ENCODE measurements around the gene APBA1. TPM values are rescaled to one million over a fixed set of nuclear protein-coding genes. Genes with fewer than 3 reads are reported as not detected.
"Not testable (repeated sequence)": the region's sequence is repeated elsewhere in the genome, so short reads cannot be mapped to it uniquely, and the experiment has no call there.

Gene APBA1
- total RNA-seq, 2 experiments from 2014 or later, result 0.79 to 3.6 TPM

- DNase-seq (no peak), ATAC-seq (no peak)
- H3K27me3 Mint-ChIP-seq, result peaks cover 10% of the 10 kb centered on the region
- no peaks in the 10 kb centered on the region for H3K4me1 Mint-ChIP-seq
- H3K36me3 Mint-ChIP-seq, result no peaks in the 10 kb centered on the region
- CTCF ChIA-PET, result no interaction called here
- H3K4me3 Mint-ChIP-seq, result no peak overlapping the region
- no peak overlapping the region for H3K27ac Mint-ChIP-seq
- H3K9me3 Mint-ChIP-seq (ENCODE audit: low read depth), result no peaks in the 10 kb centered on the region
These were observed 260.0 kb downstream of the APBA1 start for GRCh38 chr9:69411931-69412740.

GRCh38 chr9:69411246-69411645 is 260.9 kb downstream of the APBA1 start:
- ATAC-seq, result no peak
- Mint-ChIP-seq H3K27ac (no peak overlapping the region), H3K27me3 (peaks cover 10% of the 10 kb centered on the region), H3K36me3 (no peaks in the 10 kb centered on the region), H3K9me3 (ENCODE audit: low read depth) (no peaks in the 10 kb centered on the region), H3K4me1 (no peaks in the 10 kb centered on the region), H3K4me3 (no peak overlapping the region)
- CTCF ChIA-PET, result no interaction called here
- DNase-seq, result no peak

- ATAC-seq, H3K4me3 Mint-ChIP-seq, H3K27me3 Mint-ChIP-seq: not testable (repeated sequence)
These were observed 262.2 kb downstream of the APBA1 start for GRCh38 chr9:69409936-69410335.

GRCh38 chr9:69400470-69400869 is 271.7 kb downstream of the APBA1 start:
- Mint-ChIP-seq H3K9me3 (ENCODE audit: low read depth) (no peaks in the 10 kb centered on the region), H3K4me3 (no peak overlapping the region), H3K36me3 (no peaks in the 10 kb centered on the region), H3K4me1 (no peaks in the 10 kb centered on the region), H3K27me3 (no peaks in the 10 kb centered on the region), H3K27ac (no peak overlapping the region)
- CTCF ChIA-PET, result no interaction called here
- no peak for DNase-seq
- no peak for ATAC-seq

More at GRCh38 chr9:69409936-69410335, 262.2 kb downstream of the APBA1 start:
- H3K27ac Mint-ChIP-seq; H3K36me3 Mint-ChIP-seq; H3K4me1 Mint-ChIP-seq; CTCF ChIA-PET; H3K9me3 Mint-ChIP-seq (ENCODE audit: low read depth); DNase-seq: not testable (repeated sequence)

- no peaks in the 10 kb centered on the region for H3K9me3 Mint-ChIP-seq (ENCODE audit: low read depth)
- ATAC-seq, result no peak
- no peaks in the 10 kb centered on the region for H3K36me3 Mint-ChIP-seq
- H3K4me3 Mint-ChIP-seq, result no peak overlapping the region
- no peak for DNase-seq
- no peak overlapping the region for H3K27ac Mint-ChIP-seq
- CTCF ChIA-PET, result no interaction called here
- H3K4me1 Mint-ChIP-seq, result no peaks in the 10 kb centered on the region
- no peaks in the 10 kb centered on the region for H3K27me3 Mint-ChIP-seq
These were observed 274.6 kb downstream of the APBA1 start for GRCh38 chr9:69397384-69398214.

GRCh38 chr9:69396759-69397158 is 275.4 kb downstream of the APBA1 start:
- Mint-ChIP-seq H3K36me3 (no peaks in the 10 kb centered on the region), H3K27me3 (no peaks in the 10 kb centered on the region), H3K27ac (no peak overlapping the region), H3K4me1 (no peaks in the 10 kb centered on the region), H3K9me3 (ENCODE audit: low read depth) (no peaks in the 10 kb centered on the region), H3K4me3 (no peak overlapping the region)
- CTCF ChIA-PET, result no interaction called here
- DNase-seq (no peak), ATAC-seq (no peak)

GRCh38 chr9:69395718-69396117 is 276.5 kb downstream of the APBA1 start:
- Mint-ChIP-seq H3K36me3 (no peaks in the 10 kb centered on the region), H3K4me1 (no peaks in the 10 kb centered on the region), H3K27me3 (no peaks in the 10 kb centered on the region), H3K9me3 (ENCODE audit: low read depth) (no peaks in the 10 kb centered on the region), H3K27ac (no peak overlapping the region), H3K4me3 (no peak overlapping the region)
- DNase-seq (no peak), ATAC-seq (no peak)
- CTCF ChIA-PET, result no interaction called here

GRCh38 chr9:69393425-69393824 is 278.7 kb downstream of the APBA1 start:
- CTCF ChIA-PET, result no interaction called here

GRCh38 chr9:69392826-69393225 is 279.3 kb downstream of the APBA1 start:
- no peaks in the 10 kb centered on the region for H3K36me3 Mint-ChIP-seq
- no peaks in the 10 kb centered on the region for H3K4me1 Mint-ChIP-seq
- CTCF ChIA-PET, result no interaction called here
- no peak overlapping the region for H3K27ac Mint-ChIP-seq
- no peaks in the 10 kb centered on the region for H3K27me3 Mint-ChIP-seq
- H3K4me3 Mint-ChIP-seq, result no peak overlapping the region
- DNase-seq (no peak), ATAC-seq (no peak)
- no peaks in the 10 kb centered on the region for H3K9me3 Mint-ChIP-seq (ENCODE audit: low read depth)

More at GRCh38 chr9:69393425-69393824, 278.7 kb downstream of the APBA1 start:
- Mint-ChIP-seq H3K4me1 (no peaks in the 10 kb centered on the region), H3K4me3 (no peak overlapping the region), H3K36me3 (no peaks in the 10 kb centered on the region), H3K27me3 (no peaks in the 10 kb centered on the region), H3K9me3 (ENCODE audit: low read depth) (no peaks in the 10 kb centered on the region), H3K27ac (no peak overlapping the region)
- DNase-seq (no peak), ATAC-seq (no peak)

- no peak overlapping the region for H3K4me3 Mint-ChIP-seq
- no peak for ATAC-seq
These were observed 280.2 kb downstream of the APBA1 start for GRCh38 chr9:69391946-69392345.

GRCh38 chr9:69391487-69391886 is 280.7 kb downstream of the APBA1 start:
- Mint-ChIP-seq H3K27me3 (no peaks in the 10 kb centered on the region), H3K4me1 (no peaks in the 10 kb centered on the region), H3K9me3 (ENCODE audit: low read depth) (no peaks in the 10 kb centered on the region), H3K27ac (no peak overlapping the region), H3K36me3 (no peaks in the 10 kb centered on the region), H3K4me3 (no peak overlapping the region)
- DNase-seq, result no peak
- CTCF ChIA-PET, result no interaction called here
- ATAC-seq, result no peak

More at GRCh38 chr9:69391946-69392345, 280.2 kb downstream of the APBA1 start:
- Mint-ChIP-seq H3K9me3 (ENCODE audit: low read depth) (no peaks in the 10 kb centered on the region), H3K27me3 (no peaks in the 10 kb centered on the region), H3K4me1 (no peaks in the 10 kb centered on the region), H3K27ac (no peak overlapping the region), H3K36me3 (no peaks in the 10 kb centered on the region)
- no peak for DNase-seq
- CTCF ChIA-PET, result no interaction called here

- Mint-ChIP-seq H3K9me3 (ENCODE audit: low read depth) (no peaks in the 10 kb centered on the region), H3K27ac (no peak overlapping the region), H3K27me3 (no peaks in the 10 kb centered on the region), H3K36me3 (no peaks in the 10 kb centered on the region), H3K4me1 (no peaks in the 10 kb centered on the region), H3K4me3 (no peak overlapping the region)
- CTCF ChIA-PET, result no interaction called here
- no peak for ATAC-seq
- DNase-seq, result no peak
These were observed 282.7 kb downstream of the APBA1 start for GRCh38 chr9:69389437-69389995.

GRCh38 chr9:69388596-69388995 is 283.6 kb downstream of the APBA1 start:
- no peak overlapping the region for H3K27ac Mint-ChIP-seq
- H3K4me1 Mint-ChIP-seq, result no peaks in the 10 kb centered on the region
- DNase-seq (no peak), ATAC-seq (no peak)
- CTCF ChIA-PET, result no interaction called here
- no peaks in the 10 kb centered on the region for H3K36me3 Mint-ChIP-seq
- H3K9me3 Mint-ChIP-seq (ENCODE audit: low read depth), result no peaks in the 10 kb centered on the region
- no peak overlapping the region for H3K4me3 Mint-ChIP-seq
- peaks cover 3% of the 10 kb centered on the region for H3K27me3 Mint-ChIP-seq

GRCh38 chr9:69386651-69387050 is 285.5 kb downstream of the APBA1 start:
- CTCF ChIA-PET, result no interaction called here
- H3K27me3 Mint-ChIP-seq, result peaks cover 3% of the 10 kb centered on the region
- ATAC-seq, result no peak
- H3K4me1 Mint-ChIP-seq, result no peaks in the 10 kb centered on the region
- H3K4me3 Mint-ChIP-seq, result no peak overlapping the region
- DNase-seq, result no peak
- H3K9me3 Mint-ChIP-seq (ENCODE audit: low read depth), result no peaks in the 10 kb centered on the region
- H3K27ac Mint-ChIP-seq, result no peak overlapping the region
- H3K36me3 Mint-ChIP-seq, result no peaks in the 10 kb centered on the region

Data from activated CD8-positive, alpha-beta memory T cell treated with anti-CD3 and anti-CD28 coated beads, Interleukin-2, amount 10 ng/mL, durations not matched to agents 7 days and 5 days (primary cell).